Esophagus squamous epithelium (tissue), 5 donors: ENCODE data around the gene GLB1L. TPM values are rescaled to one million over a fixed set of nuclear protein-coding genes. Genes with fewer than 3 reads are reported as not detected.
"Not testable (repeated sequence)": the region's sequence is repeated elsewhere in the genome, so short reads cannot be mapped to it uniquely, and the experiment has no call there.

ENCODE experiments used
- DNase-seq: peaks from one replicate; lab custom pipeline; 2025; lab: John Stamatoyannopoulos, UW
- H3K27ac ChIP-seq, 4 donors: fragments of 200-600 bp; sonication (generic); one replicate each; pipeline ENCODE4 v1.5.1; 2016 to 2019; ENCODE audit warnings: mild to moderate bottlenecking in 1 of 4
- H3K27me3 ChIP-seq, 4 donors: fragments of 200-600 bp; sonication (generic); 1 replicate in 3 of 4; 2 replicates in 1 of 4; pipeline versions ENCODE4 v1.5.1 to v1.6.0; 2017 to 2021; ENCODE audit warnings: antibody characterized with exemption in 1 of 4
- H3K36me3 ChIP-seq, 3 donors: fragments of 200-600 bp; sonication (generic); one replicate each; pipeline ENCODE4 v1.5.1; 2016 to 2019
- H3K4me1 ChIP-seq, 3 donors: fragments of 200-600 bp; sonication (generic); one replicate each; pipeline ENCODE4 v1.5.1; 2017 to 2019
- H3K4me3 ChIP-seq, 4 donors: fragments of 200-600 bp; sonication (generic); 1 replicate in 3 of 4; 2 replicates in 1 of 4; pipeline ENCODE4 v1.5.1; 2016 to 2019; ENCODE audit warnings: mild to moderate bottlenecking in 2 of 4, moderate library complexity in 1 of 4
- H3K9me3 ChIP-seq, 3 donors: fragments of 200-600 bp; sonication (generic); one replicate each; pipeline ENCODE4 v1.5.1; 2016 to 2019
- POLR2A ChIP-seq, 4 donors: fragments of 450-650 bp; IDR thresholded peaks; one replicate each; pipeline ENCODE4 v1.6.1; 2017; ENCODE audit warnings: antibody characterized with exemption in 4 of 4, mild to moderate bottlenecking in 4 of 4, moderate library complexity in 3 of 4
- WGBS, 2 donors: methylation state at CpG; one replicate each; pipeline ENCODE4 v1.1.5; 2018; 5-methylcytosine and 5-hydroxymethylcytosine counted together
- intact Hi-C: fragments of 100-400 bp; cut with DNase I; formaldehyde crosslinking; loops from one replicate; pipeline ENCODE4 v1.15.0; 2022
- total RNA-seq, 4 donors: library from RNA; depleted of rRNA; stranded (reverse); fragments of >200 nt; gene quantifications; one replicate each; pipeline ENCODE4 v1.1.0, GENCODE V29; 2016
- TF ChIP-seq, protein P1 (sequence below), 6 experiments: fragments of 450-650 bp in 4 of 6; fragments of 200-600 bp in 2 of 6; sonication (generic) in 2 of 6; IDR thresholded peaks; one replicate each; pipeline ENCODE4 v1.5.1; 2016 to 2019; ENCODE audit warnings: antibody characterized with exemption in 6 of 6, mild to moderate bottlenecking in 4 of 6, moderate library complexity in 4 of 6
- donor health status: DM: yes; HTN: yes; CAD: no.

GLB1L gene
- total RNA-seq, 4 donors from 2014 or later, result 1.2 to 2.3 (median 1.7) TPM

DNA sequence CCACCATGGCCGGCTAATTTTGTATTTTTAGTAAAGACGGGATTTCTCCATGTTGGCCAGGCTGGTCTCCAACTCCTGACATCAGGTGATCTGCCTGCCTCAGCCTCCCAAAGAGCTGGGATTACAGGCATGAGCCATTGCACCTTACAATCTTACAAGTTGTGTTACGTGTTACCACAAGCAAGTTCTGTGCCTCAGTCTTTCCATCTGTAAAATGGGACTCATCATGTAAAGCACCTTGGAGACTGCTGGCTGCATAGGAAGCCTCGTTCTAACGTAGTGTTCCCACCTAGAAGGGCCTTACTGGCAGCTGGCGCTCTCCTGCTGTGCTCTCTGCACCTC is 43.9 kb upstream of the GLB1L start:
- no peak for DNase-seq
- peak overlapping the region in 3 of 4 donors; percentile 76 to 86 (median 79) for H3K27ac ChIP-seq
- no peak overlapping the region for H3K4me3 ChIP-seq
- peaks cover 0 to 18% (median under 1%) of the 10 kb centered on the region in 3 donors for H3K36me3 ChIP-seq
- peaks cover 29 to 66% (median 46%) of the 10 kb centered on the region in 3 donors for H3K4me1 ChIP-seq
- TF ChIP-seq, protein P1, sequence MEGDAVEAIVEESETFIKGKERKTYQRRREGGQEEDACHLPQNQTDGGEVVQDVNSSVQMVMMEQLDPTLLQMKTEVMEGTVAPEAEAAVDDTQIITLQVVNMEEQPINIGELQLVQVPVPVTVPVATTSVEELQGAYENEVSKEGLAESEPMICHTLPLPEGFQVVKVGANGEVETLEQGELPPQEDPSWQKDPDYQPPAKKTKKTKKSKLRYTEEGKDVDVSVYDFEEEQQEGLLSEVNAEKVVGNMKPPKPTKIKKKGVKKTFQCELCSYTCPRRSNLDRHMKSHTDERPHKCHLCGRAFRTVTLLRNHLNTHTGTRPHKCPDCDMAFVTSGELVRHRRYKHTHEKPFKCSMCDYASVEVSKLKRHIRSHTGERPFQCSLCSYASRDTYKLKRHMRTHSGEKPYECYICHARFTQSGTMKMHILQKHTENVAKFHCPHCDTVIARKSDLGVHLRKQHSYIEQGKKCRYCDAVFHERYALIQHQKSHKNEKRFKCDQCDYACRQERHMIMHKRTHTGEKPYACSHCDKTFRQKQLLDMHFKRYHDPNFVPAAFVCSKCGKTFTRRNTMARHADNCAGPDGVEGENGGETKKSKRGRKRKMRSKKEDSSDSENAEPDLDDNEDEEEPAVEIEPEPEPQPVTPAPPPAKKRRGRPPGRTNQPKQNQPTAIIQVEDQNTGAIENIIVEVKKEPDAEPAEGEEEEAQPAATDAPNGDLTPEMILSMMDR (IDR thresholded peaks at IDR 0.05), result no peak
- TF ChIP-seq POLR2A (IDR thresholded peaks at IDR 0.05), result no peak
- H3K9me3 ChIP-seq, result no peaks in the 10 kb centered on the region
- intact Hi-C loops, result no loop called here
- 60 to 76% methylated on average over 3 to 5 of the region's 6 CpGs for WGBS, 2 donors
- H3K27me3 ChIP-seq, result no peaks in the 10 kb centered on the region

DNA sequence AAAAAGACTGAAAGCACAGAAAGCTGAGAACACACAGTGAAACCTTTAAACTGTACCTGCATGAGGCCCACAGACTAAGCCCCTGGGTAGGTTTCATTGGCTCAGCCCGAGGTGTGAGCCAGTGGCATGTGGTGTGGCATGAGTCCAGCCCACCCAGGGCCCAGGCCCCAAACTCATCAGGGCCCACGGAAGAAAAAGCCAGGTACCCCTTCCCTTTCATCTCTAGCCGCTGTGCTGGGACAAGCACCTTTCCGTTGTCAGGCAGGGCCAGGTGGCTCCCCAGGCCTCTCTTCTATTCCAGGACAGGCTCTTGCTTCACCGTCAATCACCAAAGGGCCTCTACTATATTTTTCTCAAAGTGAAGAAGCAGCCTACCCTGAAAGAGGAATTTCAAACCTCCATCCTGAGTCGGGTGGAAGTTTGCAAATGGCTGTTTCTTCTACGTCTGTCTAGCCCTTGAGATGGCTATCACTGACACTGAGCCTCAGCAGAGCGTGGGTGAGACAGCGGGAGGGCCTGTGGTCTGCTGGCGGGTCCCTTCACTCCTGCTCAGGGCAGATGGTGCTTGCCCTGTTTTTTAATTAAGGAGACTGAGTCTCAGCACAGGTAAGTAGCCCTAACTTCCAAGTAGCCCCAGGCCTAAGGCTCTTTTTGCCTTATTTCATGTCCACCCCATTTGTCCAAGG is 42.5 kb upstream of the GLB1L start:
- no peaks in the 10 kb centered on the region for H3K9me3 ChIP-seq
- peaks cover 0 to 32% (median 6%) of the 10 kb centered on the region in 3 donors for H3K36me3 ChIP-seq
- WGBS, 2 donors, result 74 to 86% methylated on average over 4 to 9 of the region's 10 CpGs
- DNase-seq, result no peak
- H3K4me1 ChIP-seq, result peaks cover 27 to 74% (median 44%) of the 10 kb centered on the region in 3 donors
- no peak for TF ChIP-seq POLR2A (IDR thresholded peaks at IDR 0.05)
- TF ChIP-seq, protein P1 (IDR thresholded peaks at IDR 0.05), result no peak
- H3K27me3 ChIP-seq, result no peaks in the 10 kb centered on the region
- intact Hi-C loops, result no loop called here
- peak overlapping the region; percentile 48 to 84 (median 72) for H3K27ac ChIP-seq
- H3K4me3 ChIP-seq, result no peak overlapping the region

DNA sequence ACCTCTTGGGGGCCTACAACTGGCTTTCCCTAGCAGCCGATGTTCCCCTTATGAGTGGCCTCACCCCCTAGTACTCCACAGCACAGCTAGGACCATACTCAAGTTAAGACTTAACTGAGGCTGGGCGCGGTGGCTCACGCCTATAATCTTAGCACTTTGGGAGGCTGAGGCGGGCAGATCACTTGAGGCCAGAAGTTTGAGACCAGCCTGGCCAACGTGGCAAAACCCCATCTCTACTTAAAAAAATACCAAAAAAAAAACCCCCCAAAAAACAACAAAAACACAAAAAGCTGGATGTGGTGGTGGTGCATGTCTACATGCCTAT is 41.8 kb upstream of the GLB1L start:
- Histone ChIP-seq H3K4me1 (peaks cover 27 to 78% (median 44%) of the 10 kb centered on the region in 3 donors), H3K36me3 (peaks cover 0 to 38% (median 6%) of the 10 kb centered on the region in 3 donors), H3K27ac (peak overlapping the region; percentile 66 to 86 (median 82))
- intact Hi-C loops, H3K27me3 ChIP-seq, DNase-seq, H3K4me3 ChIP-seq, H3K9me3 ChIP-seq: not testable (repeated sequence)
- WGBS, 2 donors, result 65 to 71% methylated on average over 2 to 4 of the region's 6 CpGs

DNA sequence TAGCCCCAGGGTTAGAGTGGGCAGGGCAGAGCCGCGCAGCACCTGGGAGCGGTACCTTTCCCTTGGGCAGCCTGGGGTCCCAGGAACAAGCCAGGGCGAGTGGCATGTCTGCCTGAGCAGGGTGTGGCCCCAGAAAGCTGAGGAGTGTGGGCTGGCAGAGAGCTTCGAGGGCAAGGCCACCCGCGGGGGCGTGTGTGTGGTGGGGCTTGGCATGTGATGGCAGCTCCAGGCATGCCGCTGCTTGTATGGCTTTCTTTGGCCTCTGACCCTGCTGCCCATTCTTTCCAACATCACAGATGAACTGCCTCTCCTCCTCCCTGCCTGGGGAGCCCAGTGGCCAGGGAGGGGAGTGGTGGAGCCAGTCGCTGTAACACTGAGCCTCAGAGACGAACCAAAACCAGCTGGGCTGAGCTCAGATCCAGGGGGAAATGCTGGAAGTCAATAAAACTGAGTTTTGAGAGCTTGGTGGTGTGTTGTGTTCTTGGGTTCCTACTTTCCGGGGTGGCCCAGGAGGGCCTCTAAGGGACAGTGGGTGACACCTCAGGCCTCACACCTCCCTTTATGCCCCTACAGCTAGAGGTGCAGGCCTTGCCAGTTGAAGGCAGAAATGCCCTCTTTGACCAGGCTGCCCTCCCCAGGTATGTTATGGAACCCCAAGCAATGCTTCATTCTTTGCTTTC is 41.3 kb upstream of the GLB1L start:
- H3K27me3 ChIP-seq, result no peaks in the 10 kb centered on the region
- DNase-seq, result no peak
- peak overlapping the region in 2 of 4 donors; percentile 12 to 21 for H3K4me3 ChIP-seq
- TF ChIP-seq, protein P1 (IDR thresholded peaks at IDR 0.05), result no peak
- H3K36me3 ChIP-seq, result peaks cover 0 to 43% (median 6%) of the 10 kb centered on the region in 3 donors
- H3K9me3 ChIP-seq, result no peaks in the 10 kb centered on the region
- intact Hi-C loops, result no loop called here
- peaks cover 27 to 78% (median 44%) of the 10 kb centered on the region in 3 donors for H3K4me1 ChIP-seq
- H3K27ac ChIP-seq, result peak overlapping the region; percentile 66 to 86 (median 82)
- 20% methylated on average over 5 of the region's 12 CpGs; no CpG with 5 or more reads in 1 of the 2 donors for WGBS, 2 donors

DNA sequence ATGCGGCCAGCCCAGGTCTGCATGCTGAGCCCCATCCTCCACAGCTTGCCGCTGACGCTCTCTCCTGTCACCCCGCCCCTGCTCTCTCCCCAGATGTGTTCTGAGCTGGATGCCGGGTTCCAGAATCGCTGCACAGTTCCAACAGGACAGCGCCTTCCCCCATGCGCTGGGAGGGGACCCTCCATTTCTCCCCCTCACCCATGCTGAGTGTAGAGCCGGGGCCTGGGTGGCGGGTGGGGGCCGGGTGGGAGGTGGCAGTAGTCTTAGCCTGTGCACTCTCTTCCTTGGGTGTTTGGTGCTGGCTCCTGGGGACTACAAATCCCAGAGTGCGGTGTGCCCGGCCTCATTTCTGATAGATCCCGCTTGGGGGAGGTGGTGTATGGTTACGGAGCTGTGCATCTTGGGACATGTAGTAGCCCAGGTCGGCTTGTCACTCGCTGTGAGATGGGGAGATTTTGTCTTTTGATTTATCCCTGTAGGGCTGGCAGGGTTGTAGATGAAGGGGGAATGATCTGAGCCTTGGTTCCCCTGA is 40.7 kb upstream of the GLB1L start:
- H3K4me1 ChIP-seq, result peaks cover 27 to 80% (median 44%) of the 10 kb centered on the region in 3 donors
- TF ChIP-seq, protein P1 (IDR thresholded peaks at IDR 0.05), result no peak
- no peak for TF ChIP-seq POLR2A (IDR thresholded peaks at IDR 0.05)
- H3K9me3 ChIP-seq, result no peaks in the 10 kb centered on the region
- peak overlapping the region; percentile 66 to 86 (median 82) for H3K27ac ChIP-seq
- peak overlapping the region in 2 of 4 donors; percentile 12 to 30 for H3K4me3 ChIP-seq
- DNase-seq, result no peak
- H3K36me3 ChIP-seq, result peaks cover 0 to 49% (median 6%) of the 10 kb centered on the region in 3 donors
- intact Hi-C loops, result no loop called here
- 20 to 50% methylated on average over 2 to 9 of the region's 17 CpGs for WGBS, 2 donors
- no peaks in the 10 kb centered on the region for H3K27me3 ChIP-seq
